ENCODE results near the gene SCNN1A.

Gene SCNN1A

DNA sequence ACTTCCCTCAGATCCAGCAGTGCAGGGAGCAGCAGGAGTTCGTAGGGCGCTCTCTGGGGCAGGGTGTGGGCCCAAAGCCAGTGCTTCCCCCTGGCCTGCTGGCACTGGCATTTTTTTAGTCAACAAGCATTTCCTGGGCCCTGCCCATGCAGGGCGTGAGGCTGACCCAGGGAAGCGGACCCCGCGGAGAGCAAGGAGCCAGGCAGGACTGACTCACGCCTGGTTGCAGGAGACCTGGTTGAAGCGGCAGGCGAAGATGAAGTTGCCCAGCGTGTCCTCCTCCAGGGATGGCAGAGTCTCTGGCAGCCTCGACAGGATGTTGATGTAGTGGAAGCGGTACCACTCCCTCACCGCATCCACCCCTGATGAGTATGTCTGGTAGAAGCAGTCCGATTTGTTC lies 13.5 kb downstream of the SCNN1A start:
- TF ChIP-seq, protein P1, sequence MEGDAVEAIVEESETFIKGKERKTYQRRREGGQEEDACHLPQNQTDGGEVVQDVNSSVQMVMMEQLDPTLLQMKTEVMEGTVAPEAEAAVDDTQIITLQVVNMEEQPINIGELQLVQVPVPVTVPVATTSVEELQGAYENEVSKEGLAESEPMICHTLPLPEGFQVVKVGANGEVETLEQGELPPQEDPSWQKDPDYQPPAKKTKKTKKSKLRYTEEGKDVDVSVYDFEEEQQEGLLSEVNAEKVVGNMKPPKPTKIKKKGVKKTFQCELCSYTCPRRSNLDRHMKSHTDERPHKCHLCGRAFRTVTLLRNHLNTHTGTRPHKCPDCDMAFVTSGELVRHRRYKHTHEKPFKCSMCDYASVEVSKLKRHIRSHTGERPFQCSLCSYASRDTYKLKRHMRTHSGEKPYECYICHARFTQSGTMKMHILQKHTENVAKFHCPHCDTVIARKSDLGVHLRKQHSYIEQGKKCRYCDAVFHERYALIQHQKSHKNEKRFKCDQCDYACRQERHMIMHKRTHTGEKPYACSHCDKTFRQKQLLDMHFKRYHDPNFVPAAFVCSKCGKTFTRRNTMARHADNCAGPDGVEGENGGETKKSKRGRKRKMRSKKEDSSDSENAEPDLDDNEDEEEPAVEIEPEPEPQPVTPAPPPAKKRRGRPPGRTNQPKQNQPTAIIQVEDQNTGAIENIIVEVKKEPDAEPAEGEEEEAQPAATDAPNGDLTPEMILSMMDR (IDR thresholded peaks at IDR 0.05; ENCODE audit: insufficient read depth, low read depth, low read length, missing control alignments) = no peak
- peak; percentile 69 for DNase-seq (ENCODE audit: low read depth)
- no peak overlapping the region for H3K4me3 ChIP-seq (ENCODE audit: low read length)

DNA sequence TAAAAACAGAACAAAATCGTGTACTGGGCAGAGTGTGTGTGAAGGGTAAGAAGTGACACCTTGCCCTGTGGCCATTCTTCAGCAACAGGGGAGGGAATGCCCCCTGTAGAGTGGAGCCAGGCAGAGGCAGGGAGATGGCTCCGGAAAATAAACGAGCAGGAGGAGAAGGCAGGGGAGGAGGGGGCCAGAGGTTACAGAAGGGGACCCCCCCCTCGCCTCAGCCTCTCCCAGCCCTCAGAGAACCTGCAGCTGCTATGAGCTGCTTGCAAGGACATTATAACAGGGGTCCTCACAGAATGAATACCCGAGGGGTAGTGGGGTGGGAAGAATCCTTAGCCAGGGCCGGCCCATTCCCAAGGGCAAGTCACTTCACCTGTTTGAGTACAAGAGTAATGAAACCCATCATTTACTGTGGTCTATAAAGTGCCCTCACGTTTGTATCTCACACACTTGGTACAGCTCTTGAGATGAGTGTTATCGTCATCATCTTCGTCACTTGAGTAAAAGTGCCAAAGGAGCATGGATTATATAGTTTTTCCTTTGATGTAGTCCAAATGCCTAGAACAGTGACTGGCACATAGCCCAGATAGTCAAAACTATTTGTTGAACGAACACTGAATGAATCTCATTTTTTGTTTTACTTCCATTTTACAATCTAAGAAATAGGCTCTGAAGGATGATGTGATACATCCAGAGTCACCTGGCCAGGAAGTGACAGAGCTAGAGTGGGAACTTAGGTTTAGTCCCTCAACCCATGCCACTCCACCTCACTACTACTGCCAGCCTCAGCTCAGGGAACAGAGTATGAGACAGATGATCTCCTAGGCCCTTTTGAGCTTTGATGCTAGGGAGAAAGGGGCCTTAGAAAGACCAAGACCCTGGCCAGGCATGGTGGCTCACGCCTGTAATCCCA lies 14.5 kb downstream of the SCNN1A start:
- no peak overlapping the region for H3K4me3 ChIP-seq (ENCODE audit: low read length)
- TF ChIP-seq, protein P1 (IDR thresholded peaks at IDR 0.05; ENCODE audit: insufficient read depth, low read depth, low read length, missing control alignments) = no peak
- DNase-seq (ENCODE audit: low read depth) = no peak

DNA sequence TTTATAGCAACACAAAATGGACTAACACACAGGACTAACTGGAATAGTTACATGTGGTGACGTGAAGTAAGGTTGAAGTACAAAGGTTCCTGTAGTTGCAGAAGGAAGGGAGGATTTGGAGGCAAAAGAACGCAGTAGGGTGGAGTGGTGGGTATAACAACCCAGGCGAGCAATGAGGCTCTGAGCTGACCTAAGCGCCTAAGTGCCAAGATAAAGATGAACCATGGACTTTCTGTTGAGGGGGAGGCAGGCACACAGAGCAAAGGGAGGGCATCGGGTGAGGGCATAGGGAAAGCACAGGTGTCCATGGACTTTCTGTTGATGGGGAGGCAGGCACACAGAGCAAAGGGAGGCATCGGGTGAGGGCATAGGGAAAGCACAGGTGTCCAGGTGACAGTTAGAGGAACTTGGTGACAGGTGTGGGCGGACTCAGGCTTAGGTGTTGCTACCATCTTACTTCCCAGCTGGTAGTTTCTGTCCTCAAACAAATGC lies 15.2 kb downstream of the SCNN1A start:
- no peak for DNase-seq (ENCODE audit: low read depth)
- TF ChIP-seq, protein P1 (IDR thresholded peaks at IDR 0.05; ENCODE audit: insufficient read depth, low read depth, low read length, missing control alignments) = no peak

DNA sequence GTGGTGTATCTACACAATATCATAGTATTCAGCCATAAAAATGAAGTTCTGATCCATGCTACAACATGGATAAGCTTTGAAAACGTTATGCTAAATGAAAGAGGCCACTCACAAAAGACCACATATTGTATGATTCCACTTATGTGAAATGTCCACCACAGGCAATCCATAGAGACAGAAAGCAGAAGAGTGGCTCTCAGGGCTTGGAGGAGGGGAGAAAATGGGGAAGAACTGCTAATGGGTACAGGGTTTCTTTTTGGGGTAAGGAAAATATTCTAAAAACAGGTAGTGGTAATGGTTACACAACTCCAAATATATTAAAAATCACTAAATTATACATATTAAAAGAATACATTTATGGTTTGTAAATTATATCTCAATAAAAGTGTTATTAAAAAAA lies 16.5 kb downstream of the SCNN1A start:
- no peak overlapping the region for H3K4me3 ChIP-seq (ENCODE audit: low read length)
- no peak for DNase-seq (ENCODE audit: low read depth)
- TF ChIP-seq, protein P1 (IDR thresholded peaks at IDR 0.05; ENCODE audit: insufficient read depth, low read depth, low read length, missing control alignments) = no peak

More for the DNA sequence above, 15.2 kb downstream of the SCNN1A start:
- H3K4me3 ChIP-seq (ENCODE audit: low read length) = no peak overlapping the region

DNA sequence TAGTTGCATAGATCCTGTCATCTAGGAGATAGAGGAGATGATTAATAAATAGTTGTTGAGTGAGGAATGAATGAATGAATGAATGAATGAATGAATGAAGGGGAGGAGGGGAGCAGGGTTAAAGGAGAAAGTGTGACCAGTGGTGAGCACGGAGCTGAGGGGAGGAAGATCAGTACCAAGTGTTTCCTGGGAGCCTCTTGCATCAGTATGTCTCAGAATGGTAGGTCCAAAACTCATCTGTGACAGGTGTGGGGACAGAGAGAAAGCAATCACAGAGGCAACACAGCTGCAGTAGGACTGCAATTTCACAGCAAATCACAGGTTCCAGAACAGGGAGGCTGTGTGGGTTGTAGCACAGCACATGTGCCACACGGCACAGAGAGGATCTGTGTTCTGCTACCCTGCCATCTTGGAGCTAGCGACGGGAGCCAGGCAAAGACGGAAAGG lies 19.0 kb downstream of the SCNN1A start:
- TF ChIP-seq, protein P1 (IDR thresholded peaks at IDR 0.05; ENCODE audit: insufficient read depth, low read depth, low read length, missing control alignments) = no peak
- no peak overlapping the region for H3K4me3 ChIP-seq (ENCODE audit: low read length)
- no peak for DNase-seq (ENCODE audit: low read depth)

DNA sequence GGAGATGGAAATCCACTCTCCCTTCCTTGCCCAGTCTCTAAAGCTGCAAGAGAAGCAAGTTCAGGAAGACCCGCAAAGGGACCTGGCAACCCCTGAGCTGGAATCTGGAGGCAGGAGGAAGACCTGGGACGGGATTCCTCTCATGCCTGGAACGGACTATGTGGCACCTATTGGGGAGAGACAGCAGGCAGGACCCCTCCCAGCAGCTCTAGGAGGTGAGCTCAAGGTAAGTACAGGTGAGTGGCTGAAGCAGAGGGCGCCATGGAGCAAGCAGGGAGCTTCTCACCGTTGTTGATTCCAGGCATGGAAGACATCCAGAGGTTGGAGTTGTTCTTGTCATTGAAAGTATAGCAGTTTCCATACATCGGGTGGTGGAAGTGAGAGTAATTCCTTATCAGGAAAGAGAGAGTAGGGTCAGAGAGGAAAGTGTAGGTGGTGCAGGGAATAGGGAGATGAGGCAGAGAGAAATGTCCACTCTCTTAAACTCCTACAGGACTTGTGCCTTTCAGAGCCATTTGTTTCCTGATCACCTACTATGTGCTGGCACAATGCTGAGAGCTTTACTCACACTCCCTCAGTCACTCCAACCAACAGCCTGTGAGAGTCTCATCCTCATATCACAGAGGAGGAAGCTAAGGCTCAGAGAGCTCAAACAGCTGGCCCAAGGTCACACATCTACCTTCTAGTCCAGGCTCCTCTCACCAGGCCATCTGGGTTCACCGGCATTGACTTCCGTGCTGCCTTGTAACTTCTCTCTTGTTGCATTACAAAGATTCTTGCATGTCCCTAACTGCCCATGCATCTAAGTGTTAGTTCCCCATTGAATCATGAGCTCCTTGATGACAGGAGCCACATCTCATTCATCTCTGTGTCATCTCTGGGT lies 19.6 kb downstream of the SCNN1A start:
- DNase-seq (ENCODE audit: low read depth) = no peak
- H3K4me3 ChIP-seq (ENCODE audit: low read length) = no peak overlapping the region
- TF ChIP-seq, protein P1 (IDR thresholded peaks at IDR 0.05; ENCODE audit: insufficient read depth, low read depth, low read length, missing control alignments) = peak; percentile 20

Measured in epithelial cell of esophagus (primary cell).